WTC11 (cell line): Measurements from ENCODE around the gene STUM.

ENCODE experiments used
- CTCF ChIP-seq: fragments of 200-600 bp; IDR thresholded peaks from 2 replicates; pipeline ENCODE4 v1.8.0; 2022; ENCODE audit warnings: antibody characterized with exemption
- GABPB1 ChIP-seq: sonication (generic); formaldehyde crosslinking; IDR thresholded peaks from 2 replicates; pipeline ENCODE4 v1.8.1; 2023; ENCODE audit warnings: mild to moderate bottlenecking, missing genetic modification reagents
- JUN ChIP-seq: sonication (generic); formaldehyde crosslinking; IDR thresholded peaks from 2 replicates; pipeline ENCODE4 v1.8.0; 2023; ENCODE audit warnings: mild to moderate bottlenecking, missing genetic modification reagents
- KAT7 ChIP-seq: sonication (generic); formaldehyde crosslinking; IDR thresholded peaks from 2 replicates; pipeline ENCODE4 v1.8.1; 2023; ENCODE audit warnings: missing genetic modification reagents, mild to moderate bottlenecking, borderline replicate concordance
- MAX ChIP-seq: sonication (generic); formaldehyde crosslinking; IDR thresholded peaks from 2 replicates; pipeline ENCODE4 v1.8.0; 2022; ENCODE audit warnings: mild to moderate bottlenecking, missing genetic modification reagents
- NFYB ChIP-seq: sonication (generic); formaldehyde crosslinking; conservative IDR thresholded peaks from 2 replicates; pipeline ENCODE4 v1.8.0; 2022; ENCODE audit warnings: low read depth, missing genetic modification reagents
- TEAD4 ChIP-seq: sonication (generic); formaldehyde crosslinking; IDR thresholded peaks from 2 replicates; pipeline ENCODE4 v1.8.0; 2022; ENCODE audit warnings: mild to moderate bottlenecking, missing genetic modification reagents
- ZBTB43 ChIP-seq: sonication (generic); formaldehyde crosslinking; IDR thresholded peaks from 2 replicates; pipeline ENCODE4 v1.8.1; 2023; ENCODE audit warnings: mild to moderate bottlenecking, missing genetic modification reagents
- ZMAT4 ChIP-seq: fragments of 250-450 bp; sonication (Bioruptor Pico); IDR thresholded peaks from 2 replicates; pipeline ENCODE4 v1.9.0; 2021; ENCODE audit warnings: mild to moderate bottlenecking
- ZNF317 ChIP-seq: sonication (generic); formaldehyde crosslinking; IDR thresholded peaks from 2 replicates; pipeline ENCODE4 v1.8.1; 2023; ENCODE audit warnings: low read depth, mild to moderate bottlenecking, moderate library complexity, missing genetic modification reagents, borderline replicate concordance

GRCh38 chr1:226566760-226567159, 18.2 kb downstream of the STUM start:
- no peak for TF ChIP-seq TEAD4 (CRISPR knock-in tag)
- no peak for TF ChIP-seq ZBTB43 (CRISPR knock-in tag)
- TF ChIP-seq KAT7 (CRISPR knock-in tag), result no peak
- TF ChIP-seq CTCF, result no peak
- TF ChIP-seq MAX (CRISPR knock-in tag), result no peak
- no peak for TF ChIP-seq ZNF317 (CRISPR knock-in tag)
- TF ChIP-seq GABPB1 (CRISPR knock-in tag), result no peak
- no peak for TF ChIP-seq JUN
- TF ChIP-seq ZMAT4 (CRISPR knock-in tag), result no peak
- TF ChIP-seq NFYB, result no peak
